ENCODE data around the gene THSD4. TPM values are rescaled to one million over a fixed set of nuclear protein-coding genes. Genes with fewer than 3 reads are reported as not detected.

THSD4 gene
- total and polyA plus RNA-seq, 2 of the 8 experiments (the other 6 are each of a cell fraction or from before 2014, with no cell fraction given): 2.5 to 6.2 TPM

GRCh38 chr15:71629781-71630474 lies 514.7 kb downstream of the THSD4 start (continued):
- no peak for TF ChIP-seq ATF3 (IDR thresholded peaks at IDR 0.05; ENCODE audit: insufficient read depth, low read depth, low read length)
- no peak for TF ChIP-seq RFX5 (IDR thresholded peaks at IDR 0.05; ENCODE audit: borderline replicate concordance, low read depth, low read length)

All from H1 (cell line).